ENCODE results near the gene PATJ. TPM values are rescaled to one million over a fixed set of nuclear protein-coding genes. Genes with fewer than 3 reads are reported as not detected.

The PATJ gene
- total and polyA plus RNA-seq, 2 of the 13 experiments (the other 11 are each of a cell fraction or from before 2014, with no cell fraction given), result 6.2 to 16.8 TPM

- no peak for TF ChIP-seq MIER3 (CRISPR knock-in tag; IDR thresholded peaks at IDR 0.05; ENCODE audit: borderline replicate concordance)
- no peak for TF ChIP-seq TIGD3 (CRISPR knock-in tag; IDR thresholded peaks at IDR 0.05; ENCODE audit: borderline replicate concordance)
- no peak for TF ChIP-seq NR2F2 (IDR thresholded peaks at IDR 0.05; ENCODE audit: borderline replicate concordance, low read depth)
- no peak for TF ChIP-seq MIXL1 (CRISPR knock-in tag; IDR thresholded peaks at IDR 0.05)
Measured at GRCh38 chr1:62068416-62068843, 326.1 kb downstream of the PATJ start (continued).

GRCh38 chr1:62068978-62069377 is 326.7 kb downstream of the PATJ start:
- Histone ChIP-seq H3K9me3 (ENCODE audit: low read length) (0 out of 2 replicates have a peak, but pooled peaks cover 5% of the 10 kb centered on the region), H3K79me2 (ENCODE audit: insufficient read depth, low read length) (no peaks in the 10 kb centered on the region), H3K4me2 (ENCODE audit: low read depth, low read length) (no peak overlapping the region), H3K9ac (ENCODE audit: insufficient read depth, low read depth, low read length) (no peak overlapping the region), H2AFZ (ENCODE audit: low read length) (no peak overlapping the region), H3K27ac (ENCODE audit: extremely low read length, insufficient read depth, low read length) (no peak overlapping the region), H3K4me1 (ENCODE audit: insufficient read depth, low read length) (no peaks in the 10 kb centered on the region), H3K27me3 (ENCODE audit: control insufficient read depth in 1 of 2, insufficient read depth in 2 of 2, low read length in 2 of 2) (no peaks in the 10 kb centered on the region), H3K4me3 (replicated peaks in 1 of 3; ENCODE audit: insufficient read depth in 1 of 3, low read depth in 2 of 3, low read length in 3 of 3) (no peak overlapping the region), H4K20me1 (ENCODE audit: insufficient read depth, low read length) (no peaks in the 10 kb centered on the region), H3K36me3 (replicated peaks in 1 of 2; ENCODE audit: control insufficient read depth in 1 of 2, insufficient read depth in 2 of 2, low read length in 2 of 2) (no peaks in the 10 kb centered on the region; a peak in 1 of 5 replicates)
- in situ Hi-C loops (cut with HindIII; ENCODE audit: extremely low pct_ligation_motif_present, low pct_unique_long_range_greater_than_20kb), result no loop called here
- intact Hi-C loops (cut with micrococcal nuclease; ENCODE audit: unreplicated experiment), result no loop called here
- BruUV-seq (replicated peaks), result no TSS peak
- POLR2A ChIA-PET, result no interaction called here
- no peak for FAIRE-seq
- ATAC-seq, result no peak
- WGBS (ENCODE audit: low lambda C conversion rate), result 96% methylated on average over 5 of the region's 5 CpGs
- DNase-seq (ENCODE audit: low spot score), result no peak
- CTCF ChIA-PET (ENCODE audit: low intra/inter-chr PET ratio, low total read pairs), result no interaction called here
- TF ChIP-seq DNMT1 (CRISPR knock-in tag; IDR thresholded peaks at IDR 0.05), result no peak
- no peak for TF ChIP-seq ZNF12 (CRISPR knock-in tag; IDR thresholded peaks at IDR 0.05)
- no peak for TF ChIP-seq ZNF839 (CRISPR knock-in tag; IDR thresholded peaks at IDR 0.05; ENCODE audit: borderline replicate concordance)
- no peak for TF ChIP-seq ZGPAT (CRISPR knock-in tag; IDR thresholded peaks at IDR 0.05)
- TF ChIP-seq FOSL1 (CRISPR knock-in tag; IDR thresholded peaks at IDR 0.05; ENCODE audit: borderline replicate concordance), result no peak
- TF ChIP-seq MBNL3 (CRISPR knock-in tag; conservative IDR thresholded peaks at IDR 0.05), result no peak
- TF ChIP-seq ISL2 (CRISPR knock-in tag; IDR thresholded peaks at IDR 0.05), result no peak
- TF ChIP-seq ZNF577 (CRISPR knock-in tag; IDR thresholded peaks at IDR 0.05; ENCODE audit: borderline replicate concordance, low read depth), result no peak
- TF ChIP-seq SP5 (CRISPR knock-in tag; IDR thresholded peaks at IDR 0.05; ENCODE audit: borderline replicate concordance, low read depth), result no peak
- no peak for TF ChIP-seq ATF1 (CRISPR knock-in tag; IDR thresholded peaks at IDR 0.05)
- no peak for TF ChIP-seq KDM3A (CRISPR knock-in tag; IDR thresholded peaks at IDR 0.05; ENCODE audit: low read depth)
- no peak for TF ChIP-seq ZSCAN29 (CRISPR knock-in tag; conservative IDR thresholded peaks at IDR 0.05)
